Measurements from ENCODE around the gene MAPKAP1. TPM values are rescaled to one million over a fixed set of nuclear protein-coding genes. Genes with fewer than 3 reads are reported as not detected.
A peak's percentile ranks its signal among the peaks of the same experiment; 100 is the strongest.

Gene MAPKAP1
- total RNA-seq, 1 donor from 2014 or later: 127 TPM

DNA sequence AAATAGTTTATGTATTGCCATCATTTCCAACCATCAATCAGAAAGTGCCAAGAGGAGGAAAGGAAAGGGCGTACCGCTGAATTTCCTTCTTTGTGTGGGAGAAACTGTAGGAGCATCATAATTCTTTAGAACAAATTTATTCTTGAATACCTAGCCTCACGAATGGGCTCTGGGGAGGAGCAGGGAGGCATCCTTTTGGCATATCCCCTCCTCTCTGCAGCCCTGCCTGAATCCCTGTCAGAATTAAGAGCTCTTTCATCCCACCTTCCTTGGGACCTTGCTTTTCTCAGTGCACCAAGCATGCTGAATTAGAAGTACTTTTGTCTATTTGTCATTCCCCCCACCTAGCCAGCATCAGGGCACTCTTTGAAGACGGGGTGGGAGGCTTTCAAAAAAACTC, 189.4 kb downstream of the MAPKAP1 start:
- intact Hi-C loops (cut with micrococcal nuclease): no loop called here
- no peak for DNase-seq

GRCh38 chr9:125515983-125516940, 190.7 kb downstream of the MAPKAP1 start:
- Histone ChIP-seq H3K4me1 (peaks cover 35% of the 10 kb centered on the region), H3K4me3 (no peak overlapping the region), H3K27ac (replicated peaks) (no peak overlapping the region), H3K9me3 (replicated peaks) (no peaks in the 10 kb centered on the region), H3K36me3 (no peaks in the 10 kb centered on the region), H3K27me3 (ENCODE audit: low read depth) (no peaks in the 10 kb centered on the region)
- intact Hi-C loops (cut with micrococcal nuclease): no loop called here
- DNase-seq: no peak
- TF ChIP-seq, protein P1, sequence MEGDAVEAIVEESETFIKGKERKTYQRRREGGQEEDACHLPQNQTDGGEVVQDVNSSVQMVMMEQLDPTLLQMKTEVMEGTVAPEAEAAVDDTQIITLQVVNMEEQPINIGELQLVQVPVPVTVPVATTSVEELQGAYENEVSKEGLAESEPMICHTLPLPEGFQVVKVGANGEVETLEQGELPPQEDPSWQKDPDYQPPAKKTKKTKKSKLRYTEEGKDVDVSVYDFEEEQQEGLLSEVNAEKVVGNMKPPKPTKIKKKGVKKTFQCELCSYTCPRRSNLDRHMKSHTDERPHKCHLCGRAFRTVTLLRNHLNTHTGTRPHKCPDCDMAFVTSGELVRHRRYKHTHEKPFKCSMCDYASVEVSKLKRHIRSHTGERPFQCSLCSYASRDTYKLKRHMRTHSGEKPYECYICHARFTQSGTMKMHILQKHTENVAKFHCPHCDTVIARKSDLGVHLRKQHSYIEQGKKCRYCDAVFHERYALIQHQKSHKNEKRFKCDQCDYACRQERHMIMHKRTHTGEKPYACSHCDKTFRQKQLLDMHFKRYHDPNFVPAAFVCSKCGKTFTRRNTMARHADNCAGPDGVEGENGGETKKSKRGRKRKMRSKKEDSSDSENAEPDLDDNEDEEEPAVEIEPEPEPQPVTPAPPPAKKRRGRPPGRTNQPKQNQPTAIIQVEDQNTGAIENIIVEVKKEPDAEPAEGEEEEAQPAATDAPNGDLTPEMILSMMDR (IDR thresholded peaks at IDR 0.05; ENCODE audit: borderline replicate concordance): no peak

More for the DNA sequence above, 189.4 kb downstream of the MAPKAP1 start:
- Histone ChIP-seq H3K4me1 (peaks cover 35% of the 10 kb centered on the region), H3K9me3 (replicated peaks) (no peaks in the 10 kb centered on the region), H3K4me3 (no peak overlapping the region), H3K27ac (replicated peaks) (no peak overlapping the region), H3K36me3 (no peaks in the 10 kb centered on the region), H3K27me3 (ENCODE audit: low read depth) (no peaks in the 10 kb centered on the region)
- TF ChIP-seq, protein P1 (IDR thresholded peaks at IDR 0.05; ENCODE audit: borderline replicate concordance): no peak

GRCh38 chr9:125515281-125515680, 191.7 kb downstream of the MAPKAP1 start:
- DNase-seq: no peak
- Histone ChIP-seq H3K27me3 (ENCODE audit: low read depth) (no peaks in the 10 kb centered on the region), H3K4me1 (peaks cover 43% of the 10 kb centered on the region), H3K36me3 (no peaks in the 10 kb centered on the region), H3K4me3 (no peak overlapping the region), H3K9me3 (replicated peaks) (no peaks in the 10 kb centered on the region), H3K27ac (replicated peaks) (peak overlapping the region; percentile 76)
- intact Hi-C loops (cut with micrococcal nuclease): no loop called here
- TF ChIP-seq, protein P1 (IDR thresholded peaks at IDR 0.05; ENCODE audit: borderline replicate concordance): no peak

GRCh38 chr9:125514468-125514867, 192.5 kb downstream of the MAPKAP1 start:
- Histone ChIP-seq H3K4me1 (peaks cover 49% of the 10 kb centered on the region), H3K9me3 (replicated peaks) (no peaks in the 10 kb centered on the region), H3K27me3 (ENCODE audit: low read depth) (no peaks in the 10 kb centered on the region), H3K4me3 (no peak overlapping the region), H3K27ac (replicated peaks) (peak overlapping the region; percentile 76), H3K36me3 (no peaks in the 10 kb centered on the region)
- TF ChIP-seq, protein P1 (IDR thresholded peaks at IDR 0.05; ENCODE audit: borderline replicate concordance): no peak
- no peak for DNase-seq
- intact Hi-C loops (cut with micrococcal nuclease): no loop called here

- Histone ChIP-seq H3K27me3 (ENCODE audit: low read depth) (no peaks in the 10 kb centered on the region), H3K9me3 (replicated peaks) (no peaks in the 10 kb centered on the region), H3K36me3 (no peaks in the 10 kb centered on the region), H3K27ac (replicated peaks) (peak overlapping the region; percentile 76), H3K4me3 (peak overlapping the region; percentile 29), H3K4me1 (peaks cover 56% of the 10 kb centered on the region)
- TF ChIP-seq, protein P1 (IDR thresholded peaks at IDR 0.05; ENCODE audit: borderline replicate concordance): no peak
- intact Hi-C loops (cut with micrococcal nuclease): no loop called here
- DNase-seq: peak; percentile 35
These were observed 193.2 kb downstream of the MAPKAP1 start for GRCh38 chr9:125513668-125514413.

Measured in left ventricle myocardium inferior (tissue), 1 donor.